ENCODE data around the gene TDP1. TPM values are rescaled to one million over a fixed set of nuclear protein-coding genes. Genes with fewer than 3 reads are reported as not detected.

The TDP1 gene
- total RNA-seq, 1 donor from 2014 or later, result 40.2 TPM

DNA sequence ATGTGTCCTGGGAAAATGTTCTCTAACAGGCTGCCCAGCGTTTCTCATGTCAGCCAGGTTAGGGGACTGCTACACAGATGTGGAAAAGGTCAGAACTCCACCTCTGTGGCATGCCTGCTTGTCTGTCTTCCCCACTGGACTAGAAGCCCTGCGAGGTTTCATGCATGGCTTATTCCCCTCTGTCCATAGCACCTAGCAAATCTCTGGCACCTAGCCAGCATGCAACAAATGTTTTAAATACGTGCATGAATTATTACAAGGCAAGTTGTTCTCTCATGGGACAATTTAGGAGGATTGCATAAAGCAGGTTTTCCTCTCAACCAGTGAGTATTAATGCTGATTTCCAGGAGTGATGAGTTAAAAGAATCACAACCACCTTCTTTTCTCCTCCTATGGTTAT lies 84.7 kb downstream of the TDP1 start:
- no peak overlapping the region for H3K4me3 ChIP-seq (ENCODE audit: low read depth, low read length)
- DNase-seq (ENCODE audit: low read depth), result no peak
- TF ChIP-seq, protein P1, sequence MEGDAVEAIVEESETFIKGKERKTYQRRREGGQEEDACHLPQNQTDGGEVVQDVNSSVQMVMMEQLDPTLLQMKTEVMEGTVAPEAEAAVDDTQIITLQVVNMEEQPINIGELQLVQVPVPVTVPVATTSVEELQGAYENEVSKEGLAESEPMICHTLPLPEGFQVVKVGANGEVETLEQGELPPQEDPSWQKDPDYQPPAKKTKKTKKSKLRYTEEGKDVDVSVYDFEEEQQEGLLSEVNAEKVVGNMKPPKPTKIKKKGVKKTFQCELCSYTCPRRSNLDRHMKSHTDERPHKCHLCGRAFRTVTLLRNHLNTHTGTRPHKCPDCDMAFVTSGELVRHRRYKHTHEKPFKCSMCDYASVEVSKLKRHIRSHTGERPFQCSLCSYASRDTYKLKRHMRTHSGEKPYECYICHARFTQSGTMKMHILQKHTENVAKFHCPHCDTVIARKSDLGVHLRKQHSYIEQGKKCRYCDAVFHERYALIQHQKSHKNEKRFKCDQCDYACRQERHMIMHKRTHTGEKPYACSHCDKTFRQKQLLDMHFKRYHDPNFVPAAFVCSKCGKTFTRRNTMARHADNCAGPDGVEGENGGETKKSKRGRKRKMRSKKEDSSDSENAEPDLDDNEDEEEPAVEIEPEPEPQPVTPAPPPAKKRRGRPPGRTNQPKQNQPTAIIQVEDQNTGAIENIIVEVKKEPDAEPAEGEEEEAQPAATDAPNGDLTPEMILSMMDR (conservative IDR thresholded peaks at IDR 0.05; ENCODE audit: low read depth, low read length), result no peak

DNA sequence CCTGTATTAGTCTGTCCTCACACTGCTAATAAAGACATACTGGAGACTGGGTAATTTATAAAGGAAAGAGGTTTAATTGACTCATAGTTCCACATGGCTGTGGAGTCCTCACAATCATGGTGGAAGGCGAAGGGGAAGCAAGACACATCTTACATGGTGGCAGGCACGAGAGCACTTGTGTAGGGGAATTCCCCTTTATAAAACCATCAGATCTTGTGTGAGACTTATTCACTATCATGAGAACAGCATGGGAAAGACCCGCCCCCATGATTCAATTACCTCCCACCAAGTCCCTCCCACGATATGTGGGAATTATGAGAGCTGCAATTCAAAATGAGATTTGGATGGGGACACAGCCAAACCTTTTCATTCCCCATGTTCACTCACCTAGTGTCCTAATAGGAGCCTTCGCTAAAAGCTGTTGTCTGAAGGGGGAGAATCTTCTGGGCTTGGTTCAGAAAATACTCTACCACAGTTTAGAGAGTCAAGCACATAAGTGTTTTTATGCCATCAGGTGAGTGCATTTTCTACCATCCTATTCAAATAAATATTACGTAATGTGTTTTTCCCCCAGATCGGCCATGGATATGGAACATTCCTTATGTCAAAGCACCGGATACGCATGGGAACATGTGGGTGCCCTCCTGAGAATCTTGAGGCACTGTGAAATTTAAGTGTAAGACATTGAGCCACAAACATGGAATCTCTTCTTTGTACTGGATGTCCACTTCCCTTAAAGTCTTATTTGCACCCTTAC lies 86.9 kb downstream of the TDP1 start:
- TF ChIP-seq, protein P1 (conservative IDR thresholded peaks at IDR 0.05; ENCODE audit: low read depth, low read length), result no peak
- DNase-seq (ENCODE audit: low read depth), result no peak
- H3K4me3 ChIP-seq (ENCODE audit: low read depth, low read length), result no peak overlapping the region

DNA sequence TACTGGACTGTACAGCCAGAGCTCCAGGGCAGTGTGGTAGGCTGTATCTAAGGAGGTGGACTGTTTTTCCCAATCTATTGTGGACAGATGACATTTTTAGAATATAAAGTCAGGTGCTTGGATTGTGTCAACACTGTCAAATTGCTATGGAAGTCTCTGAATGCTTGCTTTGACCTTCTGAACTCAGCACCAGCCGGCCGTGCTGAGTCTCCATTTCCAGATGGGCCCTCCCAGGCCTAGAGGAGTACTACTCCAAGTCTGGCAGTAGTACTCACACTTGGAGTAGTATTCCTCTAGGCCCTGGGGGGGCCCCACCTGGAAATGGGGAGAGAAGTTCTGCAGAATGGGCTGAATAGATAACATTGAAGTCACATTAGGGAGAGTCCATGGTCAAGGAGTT lies 89.9 kb downstream of the TDP1 start:
- H3K4me3 ChIP-seq (ENCODE audit: low read depth, low read length), result no peak overlapping the region
- DNase-seq (ENCODE audit: low read depth), result no peak
- TF ChIP-seq, protein P1 (conservative IDR thresholded peaks at IDR 0.05; ENCODE audit: low read depth, low read length), result no peak

DNA sequence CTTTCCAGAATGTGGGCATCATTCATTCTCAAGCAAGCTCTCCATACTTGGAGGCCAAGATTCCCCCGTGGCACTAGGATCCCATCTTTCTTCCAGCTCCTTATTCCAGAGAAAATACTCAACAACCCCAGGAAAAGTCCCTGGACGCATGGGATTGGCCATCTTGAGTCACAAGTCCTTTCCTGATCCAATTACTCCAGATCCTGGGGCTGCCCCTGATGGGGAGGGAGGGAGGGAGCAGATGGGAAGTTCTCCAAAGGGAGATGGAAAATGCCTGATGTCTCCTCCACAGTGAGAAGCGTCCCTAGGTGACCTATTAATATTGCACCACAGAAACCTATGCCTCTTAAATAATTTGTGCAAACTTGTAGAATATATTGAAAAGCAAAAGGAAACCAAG lies 93.7 kb downstream of the TDP1 start:
- TF ChIP-seq, protein P1 (conservative IDR thresholded peaks at IDR 0.05; ENCODE audit: low read depth, low read length), result no peak
- no peak overlapping the region for H3K4me3 ChIP-seq (ENCODE audit: low read depth, low read length)
- DNase-seq (ENCODE audit: low read depth), result no peak

DNA sequence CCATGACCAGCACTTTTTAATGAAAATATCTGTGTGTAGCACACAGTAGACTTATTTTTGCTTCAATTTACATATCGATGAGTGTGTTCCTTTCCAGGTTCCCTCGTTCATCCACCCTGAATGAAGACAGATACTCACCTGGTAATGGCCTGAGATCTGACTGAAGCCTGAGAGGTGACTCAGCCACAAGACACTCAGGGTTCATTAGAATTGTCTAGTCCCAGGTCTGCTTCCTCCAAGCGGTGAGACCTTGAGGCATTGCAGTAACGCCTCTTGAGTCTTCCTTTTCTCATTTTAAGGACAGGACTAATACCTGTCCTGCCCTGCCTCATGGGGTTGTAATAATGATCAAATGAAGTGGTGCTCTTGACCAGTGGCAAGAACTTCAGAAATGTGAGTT lies 94.5 kb downstream of the TDP1 start:
- no peak overlapping the region for H3K4me3 ChIP-seq (ENCODE audit: low read depth, low read length)
- TF ChIP-seq, protein P1 (conservative IDR thresholded peaks at IDR 0.05; ENCODE audit: low read depth, low read length), result no peak
- no peak for DNase-seq (ENCODE audit: low read depth)

DNA sequence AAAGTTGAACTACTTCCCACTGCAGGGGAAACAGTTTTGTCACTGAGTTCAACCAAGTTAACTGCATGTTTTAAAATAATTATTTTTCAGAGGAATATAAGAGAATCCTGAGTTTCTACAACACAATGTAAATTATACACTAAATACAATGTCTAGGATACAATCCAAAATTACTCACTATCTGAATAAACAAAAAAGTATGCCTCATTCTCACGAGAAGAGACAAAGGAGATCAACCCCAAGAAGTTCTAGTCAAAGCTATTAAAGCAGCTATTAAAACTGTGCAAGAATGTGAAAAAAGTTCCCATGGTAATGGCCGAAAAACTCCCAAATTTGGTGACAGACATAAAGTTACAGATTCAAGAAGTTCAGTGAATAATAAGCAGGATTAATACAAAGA lies 97.3 kb downstream of the TDP1 start:
- TF ChIP-seq, protein P1 (conservative IDR thresholded peaks at IDR 0.05; ENCODE audit: low read depth, low read length), result no peak

DNA sequence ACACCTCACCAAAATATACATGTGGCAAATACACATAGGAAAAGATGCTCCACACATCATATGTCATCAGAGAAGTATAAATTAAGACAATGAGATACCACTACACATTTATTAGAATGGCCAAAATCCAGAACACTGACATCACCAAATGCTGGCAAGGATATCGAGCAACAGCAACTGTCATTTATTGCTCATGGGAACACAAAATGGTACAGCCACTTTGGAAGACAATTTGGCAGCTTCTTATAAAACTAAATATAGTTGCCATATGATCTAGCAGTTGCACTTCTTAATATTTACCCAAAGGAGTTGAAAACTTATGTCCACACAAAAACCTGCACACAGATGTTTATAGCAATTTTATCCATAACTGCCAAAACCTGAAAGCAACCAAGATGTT lies 99.1 kb downstream of the TDP1 start:
- DNase-seq (ENCODE audit: low read depth), result no peak
- TF ChIP-seq, protein P1 (conservative IDR thresholded peaks at IDR 0.05; ENCODE audit: low read depth, low read length), result no peak
- H3K4me3 ChIP-seq (ENCODE audit: low read depth, low read length), result no peak overlapping the region

More for the DNA sequence above, 97.3 kb downstream of the TDP1 start:
- no peak overlapping the region for H3K4me3 ChIP-seq (ENCODE audit: low read depth, low read length)
- no peak for DNase-seq (ENCODE audit: low read depth)
